ENCODE measurements around the gene SCLY. TPM values are rescaled to one million over a fixed set of nuclear protein-coding genes. Genes with fewer than 3 reads are reported as not detected.

The SCLY gene
- total RNA-seq, 1 donor from 2014 or later = 109 TPM

DNA sequence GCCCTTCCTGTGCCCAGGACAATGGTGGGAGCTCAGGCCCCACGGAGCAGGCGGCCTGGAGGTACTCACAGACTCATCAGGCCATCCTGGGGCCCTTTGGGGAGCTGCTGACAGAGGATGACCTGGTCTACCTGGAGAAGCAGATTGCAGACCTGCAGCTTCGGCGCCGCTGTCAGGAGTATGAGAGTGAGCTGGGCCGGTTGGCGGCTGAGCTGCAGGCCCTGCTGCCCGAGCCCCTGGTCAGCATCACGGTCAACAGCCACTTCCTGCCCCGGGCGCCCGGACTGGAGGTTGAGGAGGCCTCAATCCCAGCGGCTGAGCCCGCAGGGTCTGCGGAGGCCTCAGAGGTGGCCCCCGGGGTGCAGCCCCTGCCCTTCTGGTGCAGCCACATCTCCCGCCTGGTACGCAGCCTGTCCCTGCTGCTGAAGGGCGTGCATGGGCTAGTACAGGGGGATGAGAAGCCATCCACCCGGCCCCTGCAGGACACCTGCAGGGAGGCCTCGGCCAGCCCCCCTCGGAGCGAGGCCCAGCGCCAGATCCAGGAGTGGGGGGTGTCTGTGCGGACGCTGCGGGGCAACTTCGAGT lies 69.4 kb downstream of the SCLY start:
- Mint-ChIP-seq H3K4me3 (no peak overlapping the region), H3K9me3 (no peaks in the 10 kb centered on the region), H3K4me1 (no peaks in the 10 kb centered on the region), H3K36me3 (ENCODE audit: low read depth) (no peaks in the 10 kb centered on the region), H3K27me3 (no peaks in the 10 kb centered on the region), H3K27ac (no peak overlapping the region)
- intact Hi-C loops (cut with micrococcal nuclease) = loop anchor here (10.0 kb wide), 1 partner anchor 275 kb away; the partner anchor contains the start of gene RAMP1
- DNase-seq = no peak

DNA sequence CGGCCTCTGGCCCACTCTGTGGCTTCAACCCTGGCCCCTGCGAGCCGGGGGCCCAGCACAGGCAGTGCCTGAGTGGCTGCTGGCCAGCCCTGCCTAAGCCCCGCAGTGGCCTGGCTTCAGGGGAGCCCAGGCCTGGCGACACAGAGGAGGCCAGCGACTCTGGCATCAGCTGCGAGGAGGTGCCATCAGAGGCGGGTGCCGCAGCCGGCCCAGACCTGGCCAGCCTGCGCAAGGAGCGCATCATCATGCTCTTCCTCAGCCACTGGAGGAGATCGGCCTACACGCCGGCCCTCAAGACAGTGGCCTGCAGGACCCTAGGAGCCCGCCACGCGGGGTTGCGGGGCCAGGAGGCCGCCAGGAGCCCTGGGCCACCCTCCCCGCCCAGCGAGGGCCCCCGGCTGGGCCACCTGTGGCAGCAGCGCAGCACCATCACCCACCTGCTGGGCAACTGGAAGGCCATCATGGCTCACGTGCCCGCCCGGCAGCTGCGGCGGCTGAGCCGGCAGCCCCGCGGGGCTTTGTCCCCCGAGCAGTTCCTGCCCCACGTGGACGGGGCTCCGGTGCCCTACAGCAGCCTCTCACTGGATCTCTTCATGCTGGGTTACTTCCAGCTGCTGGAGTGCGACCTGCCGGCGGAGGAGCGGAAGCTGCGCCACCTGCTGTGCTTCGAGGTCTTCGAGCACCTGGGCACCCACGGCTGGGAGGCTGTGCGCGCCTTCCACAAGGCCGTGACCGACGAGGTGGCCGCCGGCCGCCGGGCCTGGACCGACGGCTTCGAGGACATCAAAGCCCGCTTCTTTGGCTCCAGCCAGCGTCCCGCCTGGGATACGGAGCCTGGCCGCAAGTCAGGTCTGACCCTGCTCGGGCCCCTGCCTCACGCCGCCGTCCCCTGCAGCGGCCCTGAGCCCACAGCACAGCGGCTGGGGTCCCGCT lies 70.2 kb downstream of the SCLY start:
- Mint-ChIP-seq H3K27ac (no peak overlapping the region), H3K9me3 (no peaks in the 10 kb centered on the region), H3K36me3 (ENCODE audit: low read depth) (no peaks in the 10 kb centered on the region), H3K4me1 (no peaks in the 10 kb centered on the region), H3K4me3 (no peak overlapping the region), H3K27me3 (no peaks in the 10 kb centered on the region)
- intact Hi-C loops (cut with micrococcal nuclease) = loop anchor here (10.0 kb wide), 1 partner anchor 276 kb away; the partner anchor contains the start of gene RAMP1
- DNase-seq = no peak

DNA sequence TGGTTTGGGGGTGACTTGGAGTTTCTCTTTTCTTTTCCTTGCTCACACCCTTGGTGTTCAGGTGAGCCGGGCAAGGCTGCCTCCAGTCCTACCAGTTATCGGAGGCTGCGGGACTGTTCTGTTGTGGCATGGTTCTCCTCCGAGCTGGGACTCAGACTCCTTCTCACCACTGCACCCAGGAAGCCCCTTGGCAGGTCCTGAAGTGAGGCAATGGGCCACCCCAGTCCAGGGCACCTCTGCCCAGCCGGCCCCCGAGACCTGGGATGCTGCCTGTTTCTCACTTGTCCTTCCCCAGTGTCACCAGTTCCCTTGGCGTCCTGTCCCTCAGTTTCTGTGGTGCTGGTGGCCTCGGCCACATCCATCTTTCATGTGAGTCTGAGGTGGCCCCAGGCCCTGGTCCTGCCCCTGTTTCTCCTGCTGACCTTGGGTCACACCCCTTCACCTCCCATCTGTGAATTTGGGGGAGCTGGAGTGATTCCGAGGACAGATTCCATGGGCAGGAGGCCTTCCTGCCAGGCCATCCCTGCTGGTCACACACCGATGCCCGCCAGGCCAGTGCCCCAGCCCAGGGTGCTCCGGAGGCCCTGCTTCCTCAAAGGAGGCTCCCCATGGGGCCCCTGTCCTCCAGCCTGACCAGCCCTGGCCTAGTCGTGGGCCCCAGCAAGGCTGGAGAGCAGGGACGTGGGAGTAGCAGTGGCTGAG lies 71.1 kb downstream of the SCLY start:
- intact Hi-C loops (cut with micrococcal nuclease) = loop anchor here (10.0 kb wide), 1 partner anchor 277 kb away; the partner anchor contains the start of gene RAMP1
- Mint-ChIP-seq H3K27me3 (no peaks in the 10 kb centered on the region), H3K27ac (no peak overlapping the region), H3K36me3 (ENCODE audit: low read depth) (no peaks in the 10 kb centered on the region), H3K9me3 (no peaks in the 10 kb centered on the region), H3K4me1 (no peaks in the 10 kb centered on the region), H3K4me3 (no peak overlapping the region)
- DNase-seq = no peak

DNA sequence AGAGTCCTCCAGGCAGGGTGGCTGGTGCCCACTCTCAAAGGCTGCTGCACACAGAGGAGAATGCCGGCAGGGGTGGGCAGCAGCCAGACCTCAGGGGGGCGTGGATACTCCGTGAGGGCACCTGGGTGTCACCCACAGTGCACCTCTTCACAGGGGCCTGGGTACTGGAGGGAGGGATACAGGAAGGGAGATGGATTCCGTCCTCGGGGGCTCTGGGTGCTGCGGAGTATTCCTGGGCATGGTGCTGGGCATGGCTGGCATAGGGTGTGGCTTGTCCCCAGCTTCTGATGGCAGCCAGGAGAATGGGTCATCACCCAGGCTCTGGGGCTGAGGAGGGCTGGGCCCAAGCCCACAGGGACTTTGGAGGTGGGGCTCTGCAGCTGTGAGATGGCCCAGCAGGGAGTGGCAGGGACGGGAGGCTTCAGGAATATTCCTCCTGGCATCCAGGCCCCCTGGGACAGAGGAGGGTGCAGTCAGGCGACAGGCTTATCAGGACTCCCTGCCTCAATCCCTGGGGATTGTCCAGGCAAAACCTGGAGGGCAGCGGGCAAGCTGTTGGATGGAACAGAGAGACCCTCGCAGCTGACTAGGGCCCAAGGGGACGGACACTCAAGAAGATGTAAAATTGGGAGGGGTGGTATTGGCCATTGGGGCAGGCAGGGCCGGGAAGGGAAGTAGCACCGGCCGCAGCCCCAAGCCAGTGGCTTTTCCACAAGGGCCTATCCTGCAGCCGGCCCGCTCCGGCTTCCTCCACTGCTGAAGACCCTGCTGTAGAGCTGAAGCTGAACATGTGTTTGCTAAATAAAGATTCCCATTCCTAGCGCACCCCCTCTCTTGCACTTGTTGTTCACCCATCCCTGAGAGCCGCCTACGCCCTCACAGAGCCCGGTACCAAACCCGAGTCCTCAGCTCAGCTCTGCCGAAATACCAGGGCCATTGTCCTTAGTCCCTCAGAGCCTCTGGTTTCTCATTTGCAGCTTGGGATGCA lies 72.0 kb downstream of the SCLY start:
- Mint-ChIP-seq H3K9me3 (no peaks in the 10 kb centered on the region), H3K27ac (no peak overlapping the region), H3K36me3 (ENCODE audit: low read depth) (no peaks in the 10 kb centered on the region), H3K27me3 (no peaks in the 10 kb centered on the region), H3K4me1 (no peaks in the 10 kb centered on the region), H3K4me3 (no peak overlapping the region)
- no peak for DNase-seq
- intact Hi-C loops (cut with micrococcal nuclease) = loop anchor here (10.0 kb wide), 1 partner anchor 278 kb away; the partner anchor contains the start of gene RAMP1

DNA sequence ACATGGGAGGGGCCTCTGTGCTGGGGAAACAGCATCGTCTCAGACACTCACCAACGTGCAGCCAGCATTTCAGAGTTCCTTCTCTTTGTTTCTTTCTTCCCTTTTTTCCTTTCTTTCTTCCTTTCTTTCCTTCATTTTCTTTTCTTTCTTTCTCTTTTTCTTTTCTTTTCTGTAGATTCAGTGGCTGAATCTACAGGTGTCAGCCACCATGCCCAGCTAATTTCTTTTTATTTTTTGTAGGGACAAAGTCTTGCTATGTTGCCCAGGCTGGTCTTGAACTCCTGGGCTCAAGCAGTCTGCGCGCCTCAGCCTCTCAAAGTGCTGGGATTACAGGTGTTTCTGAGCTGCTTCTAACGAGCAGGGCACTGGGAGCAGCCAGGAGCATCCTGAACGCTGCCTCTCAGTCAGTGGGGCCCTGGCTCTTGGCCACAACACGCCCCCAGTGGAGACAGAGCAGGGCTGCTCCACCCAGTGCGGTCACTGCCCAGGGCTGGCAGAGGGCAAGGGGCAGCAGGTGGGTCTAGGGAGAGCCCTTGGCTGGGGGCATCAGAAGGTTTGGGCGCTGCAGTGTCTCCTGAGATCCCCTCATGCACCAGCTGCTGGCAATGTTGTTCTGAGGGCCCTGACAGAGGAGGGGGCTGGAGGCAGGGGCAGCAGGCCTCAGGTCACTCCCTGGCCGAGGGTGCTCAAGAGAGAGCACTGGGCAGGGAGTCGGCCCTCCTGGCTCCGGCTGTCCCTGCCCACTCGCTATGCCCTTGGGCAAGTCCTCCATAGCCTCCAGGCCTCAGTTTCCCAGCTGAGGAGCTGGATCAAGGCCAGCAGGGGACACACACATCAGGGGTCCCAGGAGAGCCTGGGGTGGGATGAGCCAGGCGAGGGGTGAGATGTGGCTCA lies 72.9 kb downstream of the SCLY start:
- no peaks in the 10 kb centered on the region for H3K4me1 Mint-ChIP-seq
- no peak overlapping the region for H3K27ac Mint-ChIP-seq
- no peaks in the 10 kb centered on the region for H3K9me3 Mint-ChIP-seq
- no peak for DNase-seq
- H3K4me3 Mint-ChIP-seq = no peak overlapping the region
- no peaks in the 10 kb centered on the region for H3K36me3 Mint-ChIP-seq (ENCODE audit: low read depth)
- H3K27me3 Mint-ChIP-seq = no peaks in the 10 kb centered on the region
- intact Hi-C loops (cut with micrococcal nuclease) = loop anchor here (10.0 kb wide), 1 partner anchor 279 kb away; the partner anchor contains the start of gene RAMP1

DNA sequence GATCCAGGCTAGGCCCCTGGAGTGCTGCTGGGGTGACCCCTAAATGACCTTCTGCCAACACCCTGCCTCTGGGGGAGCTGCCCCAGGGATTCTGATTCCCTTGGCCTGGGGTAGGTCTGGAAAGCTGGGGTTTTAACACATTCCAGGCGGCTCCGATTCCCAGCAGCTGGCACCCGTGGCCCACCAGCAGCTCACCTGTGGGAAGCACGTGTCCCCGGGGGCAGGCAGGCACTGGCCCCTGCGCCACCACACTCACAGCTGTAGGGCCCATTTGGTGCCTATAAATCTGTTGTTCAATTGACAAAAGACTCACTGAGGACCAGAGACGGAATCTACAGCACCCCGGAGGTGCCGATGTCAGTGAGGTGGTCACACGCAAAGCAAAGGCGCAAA lies 73.6 kb downstream of the SCLY start:
- Mint-ChIP-seq H3K27me3 (no peaks in the 10 kb centered on the region), H3K4me1 (no peaks in the 10 kb centered on the region), H3K9me3 (no peaks in the 10 kb centered on the region)

DNA sequence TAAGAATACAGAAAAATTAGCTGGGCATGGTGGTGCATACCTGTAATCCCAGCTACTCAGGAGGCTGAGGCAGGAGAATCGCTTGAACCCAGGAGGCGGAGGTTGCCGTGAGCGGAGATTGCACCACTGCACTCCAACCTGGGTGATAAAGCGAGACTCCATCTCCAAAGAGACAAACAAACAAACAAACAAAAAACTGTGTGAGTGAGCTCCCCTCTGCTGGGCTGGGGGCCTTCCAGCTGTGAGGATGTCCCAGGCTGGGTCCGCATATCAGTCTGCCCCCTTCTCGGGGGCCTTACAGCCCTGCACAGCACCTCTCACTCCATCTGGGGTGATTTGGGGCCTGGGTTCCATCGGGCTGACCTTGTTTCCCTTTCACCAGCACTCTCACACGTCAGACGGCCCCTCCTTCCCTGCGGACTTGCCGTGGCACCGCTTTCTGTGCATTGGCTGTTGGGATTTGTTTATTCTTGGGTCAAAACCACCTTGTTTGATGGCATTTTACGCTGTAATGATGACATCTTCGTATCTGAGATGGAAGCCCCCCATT lies 74.9 kb downstream of the SCLY start:
- Mint-ChIP-seq H3K9me3 (no peaks in the 10 kb centered on the region), H3K4me1 (no peaks in the 10 kb centered on the region), H3K27ac (no peak overlapping the region), H3K36me3 (ENCODE audit: low read depth) (no peaks in the 10 kb centered on the region), H3K4me3 (no peak overlapping the region), H3K27me3 (no peaks in the 10 kb centered on the region)
- DNase-seq = no peak
- intact Hi-C loops (cut with micrococcal nuclease) = loop anchor here (10.0 kb wide), 1 partner anchor 281 kb away; the partner anchor contains the start of gene RAMP1

More for the DNA sequence above, 73.6 kb downstream of the SCLY start:
- no peak for DNase-seq
- Mint-ChIP-seq H3K36me3 (ENCODE audit: low read depth) (no peaks in the 10 kb centered on the region), H3K4me3 (no peak overlapping the region), H3K27ac (no peak overlapping the region)
- intact Hi-C loops (cut with micrococcal nuclease) = loop anchor here (10.0 kb wide), 1 partner anchor 280 kb away; the partner anchor contains the start of gene RAMP1

DNA sequence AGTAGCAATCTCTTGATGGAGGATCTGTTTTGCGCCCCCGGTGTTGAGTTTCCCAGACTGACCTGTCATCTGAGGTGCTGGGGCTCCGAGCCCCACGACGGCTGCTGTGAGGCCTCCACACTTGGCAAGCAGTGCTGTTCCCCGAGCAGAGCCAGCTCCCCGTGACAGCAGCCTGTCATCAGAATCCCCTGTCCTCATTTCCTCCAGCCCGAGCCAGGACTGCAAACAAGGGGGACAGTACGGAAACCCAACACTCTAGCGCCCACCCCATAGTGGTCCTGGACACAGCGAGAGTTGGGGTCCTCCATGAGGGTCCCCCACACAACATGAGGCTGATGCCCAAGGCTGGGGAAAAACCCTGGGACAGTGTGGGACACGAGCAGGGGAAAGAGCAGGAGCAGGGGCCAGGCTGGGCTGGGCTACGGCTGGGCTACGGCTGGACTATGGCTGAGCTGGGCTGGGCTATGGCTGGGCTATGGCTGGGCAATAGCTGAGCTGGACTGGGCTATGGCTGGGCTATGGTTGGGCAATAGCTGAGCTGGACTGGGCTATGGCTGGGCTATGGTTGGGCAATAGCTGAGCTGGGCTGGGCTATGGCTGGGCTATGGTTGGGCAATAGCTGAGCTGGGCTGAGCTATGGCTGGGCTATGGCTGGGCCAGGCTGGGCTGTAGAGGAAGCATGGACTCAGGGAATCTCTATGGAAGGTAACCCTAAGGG lies 76.2 kb downstream of the SCLY start:
- no peak for DNase-seq
- H3K27me3 Mint-ChIP-seq = no peaks in the 10 kb centered on the region
- no peak overlapping the region for H3K4me3 Mint-ChIP-seq
- intact Hi-C loops (cut with micrococcal nuclease) = loop anchor here (10.0 kb wide), 1 partner anchor 282 kb away; the partner anchor contains the start of gene RAMP1
- H3K4me1 Mint-ChIP-seq = no peaks in the 10 kb centered on the region
- H3K36me3 Mint-ChIP-seq (ENCODE audit: low read depth) = no peaks in the 10 kb centered on the region
- no peaks in the 10 kb centered on the region for H3K9me3 Mint-ChIP-seq
- no peak overlapping the region for H3K27ac Mint-ChIP-seq

DNA sequence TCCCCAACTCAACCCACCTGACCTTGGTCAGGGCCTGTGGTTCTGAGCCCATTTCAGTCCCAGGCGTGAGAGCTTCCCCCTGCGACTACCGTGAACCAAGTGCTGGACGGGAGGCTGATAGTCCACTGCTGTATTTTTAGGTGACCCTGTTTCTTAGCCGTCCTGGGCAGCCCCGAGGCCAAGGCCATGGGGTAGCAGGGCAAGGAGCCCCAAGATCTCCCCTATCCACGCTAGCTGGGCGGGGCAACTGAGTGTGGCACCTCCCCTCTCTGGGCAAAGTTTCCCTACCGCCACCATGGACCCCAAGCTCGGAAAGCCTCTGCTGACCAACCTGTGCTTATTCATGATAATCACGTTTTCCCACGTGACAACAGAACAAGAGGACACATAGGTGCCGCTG lies 77.1 kb downstream of the SCLY start:
- Mint-ChIP-seq H3K4me1 (no peaks in the 10 kb centered on the region), H3K27me3 (no peaks in the 10 kb centered on the region), H3K4me3 (no peak overlapping the region), H3K36me3 (ENCODE audit: low read depth) (no peaks in the 10 kb centered on the region), H3K9me3 (no peaks in the 10 kb centered on the region), H3K27ac (no peak overlapping the region)
- intact Hi-C loops (cut with micrococcal nuclease) = loop anchor here (10.0 kb wide), 1 partner anchor 283 kb away; the partner anchor contains the start of gene RAMP1
- no peak for DNase-seq

DNA sequence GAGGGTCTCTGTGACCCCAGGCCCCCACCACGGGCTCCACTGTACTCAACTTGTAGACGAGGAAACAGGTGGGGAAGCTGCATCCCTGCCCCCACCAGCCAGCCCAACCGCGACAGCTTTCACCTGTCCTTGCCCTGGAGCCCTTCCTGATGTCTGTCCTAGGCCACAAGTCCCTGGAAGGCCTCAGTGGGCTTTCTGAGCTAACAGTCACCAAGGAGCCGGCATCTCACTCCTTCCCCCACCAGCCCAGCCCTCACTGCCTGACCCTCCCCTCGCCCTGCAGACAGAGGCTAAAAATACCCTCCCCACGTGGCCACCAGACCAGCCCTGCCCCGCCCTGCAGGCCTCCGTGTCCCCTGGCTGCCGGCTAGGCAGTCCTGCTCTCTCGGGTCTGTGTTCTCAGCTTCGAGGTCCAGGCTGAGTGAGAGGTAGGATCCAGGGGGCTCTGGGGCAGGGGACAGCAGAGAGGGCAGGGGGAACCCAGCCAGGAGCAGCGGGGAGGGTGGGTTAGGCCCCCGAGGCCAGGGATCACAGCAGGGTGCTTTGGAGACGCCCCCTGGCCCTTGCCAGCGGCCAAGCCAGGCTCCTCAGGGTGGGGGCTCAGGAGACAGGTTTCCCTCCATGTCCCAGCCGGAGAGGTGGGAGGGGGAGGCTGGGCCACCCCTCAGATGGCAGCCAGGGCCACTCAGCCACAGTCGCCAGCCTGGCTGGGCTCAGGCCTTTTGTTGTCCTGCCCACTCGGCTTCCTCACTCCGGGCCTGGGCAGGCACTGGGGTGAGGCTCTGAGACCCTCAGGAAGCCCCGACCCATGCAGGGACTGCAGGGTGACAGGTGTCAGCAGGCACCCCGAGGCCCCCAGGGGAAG lies 77.8 kb downstream of the SCLY start, which contains the start of gene KLHL30:
TSS of gene KLHL30 (plus strand) at position 338 of the 865 bp plus-strand sequence. CDS start 2,087 bp downstream, outside the sequence.
- Mint-ChIP-seq H3K4me1 (no peaks in the 10 kb centered on the region), H3K36me3 (ENCODE audit: low read depth) (no peaks in the 10 kb centered on the region), H3K27me3 (no peaks in the 10 kb centered on the region), H3K9me3 (no peaks in the 10 kb centered on the region), H3K4me3 (no peak within 1 kb of the TSS), H3K27ac (no peak within 1 kb of the TSS)
- intact Hi-C loops (cut with micrococcal nuclease) = loop anchor here (10.0 kb wide), 1 partner anchor 284 kb away; the partner anchor contains the start of gene RAMP1
- no peak for DNase-seq

Measured in activated CD4-positive, alpha-beta T cell treated with anti-CD3 and anti-CD28 coated beads, Interleukin-2, amount 10 ng/mL, durations not matched to agents 24 days and 14 days (primary cell).